HEK293T (cell line): ENCODE results near the gene MOV10L1.

ENCODE experiments used
- ARNT ChIP-seq: fragments of 450-650 bp; IDR thresholded peaks from 2 replicates; pipeline ENCODE4 v1.6.1; 2017; ENCODE audit warnings: mild to moderate bottlenecking
- BHLHE40 ChIP-seq: fragments of 450-650 bp; IDR thresholded peaks from 2 replicates; pipeline ENCODE4 v1.6.1; 2016; ENCODE audit warnings: mild to moderate bottlenecking, moderate library complexity, borderline replicate concordance
- CTBP1 ChIP-seq: fragments of 450-650 bp; IDR thresholded peaks from 2 replicates; pipeline ENCODE4 v1.6.1; 2016; ENCODE audit warnings: borderline replicate concordance
- FOXA1 ChIP-seq: fragments of 450-650 bp; IDR thresholded peaks from 2 replicates; pipeline ENCODE4 v1.6.1; 2016; ENCODE audit warnings: mild to moderate bottlenecking
- FOXK2 ChIP-seq: fragments of 450-650 bp; IDR thresholded peaks from 2 replicates; pipeline ENCODE4 v1.6.1; 2016; ENCODE audit warnings: mild to moderate bottlenecking
- FOXM1 ChIP-seq: fragments of 450-650 bp; IDR thresholded peaks from 2 replicates; pipeline ENCODE4 v1.6.1; 2017; ENCODE audit warnings: mild to moderate bottlenecking, borderline replicate concordance
- HDGF ChIP-seq: fragments of 450-650 bp; IDR thresholded peaks from 2 replicates; pipeline ENCODE4 v1.6.1; 2017; ENCODE audit warnings: antibody characterized with exemption, borderline replicate concordance
- L3MBTL2 ChIP-seq: fragments of 450-650 bp; conservative IDR thresholded peaks from 2 replicates; pipeline ENCODE4 v1.6.1; 2016; ENCODE audit warnings: mild to moderate bottlenecking
- LEF1 ChIP-seq: fragments of 450-650 bp; IDR thresholded peaks from 2 replicates; pipeline ENCODE4 v1.6.1; 2017; ENCODE audit warnings: mild to moderate bottlenecking, borderline replicate concordance
- NFRKB ChIP-seq: fragments of 450-650 bp; IDR thresholded peaks from 2 replicates; pipeline ENCODE4 v1.6.1; 2016; ENCODE audit warnings: mild to moderate bottlenecking, moderate library complexity
- SP1 ChIP-seq: fragments of 450-650 bp; IDR thresholded peaks from 2 replicates; pipeline ENCODE4 v1.6.1; 2017
- SUZ12 ChIP-seq: fragments of 450-650 bp; IDR thresholded peaks from 2 replicates; pipeline ENCODE4 v1.6.1; 2016; ENCODE audit warnings: mild to moderate bottlenecking
- TARDBP ChIP-seq: fragments of 450-650 bp; IDR thresholded peaks from 2 replicates; pipeline ENCODE4 v1.6.1; 2016
- TF ChIP-seq, protein P1 (sequence below): fragments of 450-650 bp; IDR thresholded peaks from 2 replicates; pipeline ENCODE4 v1.6.1; 2016

- TF ChIP-seq FOXA1 (no peak), TARDBP (no peak), SUZ12 (no peak), HDGF (no peak), L3MBTL2 (no peak), BHLHE40 (no peak), NFRKB (no peak), SP1 (no peak), FOXK2 (no peak), FOXM1 (no peak), CTBP1 (no peak), LEF1 (no peak), ARNT (no peak)
- TF ChIP-seq, protein P1, sequence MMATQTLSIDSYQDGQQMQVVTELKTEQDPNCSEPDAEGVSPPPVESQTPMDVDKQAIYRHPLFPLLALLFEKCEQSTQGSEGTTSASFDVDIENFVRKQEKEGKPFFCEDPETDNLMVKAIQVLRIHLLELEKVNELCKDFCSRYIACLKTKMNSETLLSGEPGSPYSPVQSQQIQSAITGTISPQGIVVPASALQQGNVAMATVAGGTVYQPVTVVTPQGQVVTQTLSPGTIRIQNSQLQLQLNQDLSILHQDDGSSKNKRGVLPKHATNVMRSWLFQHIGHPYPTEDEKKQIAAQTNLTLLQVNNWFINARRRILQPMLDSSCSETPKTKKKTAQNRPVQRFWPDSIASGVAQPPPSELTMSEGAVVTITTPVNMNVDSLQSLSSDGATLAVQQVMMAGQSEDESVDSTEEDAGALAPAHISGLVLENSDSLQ = no peak
Observed at GRCh38 chr22:50175191-50175461, 85.3 kb downstream of the MOV10L1 start.
